A549 (cell line): Measurements from ENCODE around the gene BDNF. TPM values are rescaled to one million over a fixed set of nuclear protein-coding genes. Genes with fewer than 3 reads are reported as not detected.

ENCODE experiments used
- ATAC-seq, 2 experiments: fragments of 200-7000 bp in 1 of 2; fragments of >200 bp in 1 of 2; cut with Nextera tagmentation in 1 of 2; cut with Tn5 transposase in 1 of 2; 3 replicates each; pipeline versions ENCODE4 v1.8.0 to v1.9.1; 2018 to 2020; ENCODE audit warnings: mild to moderate bottlenecking in 1 of 2, moderate library complexity in 1 of 2
- CTCF ChIA-PET: fragments of 300-600 bp; sonication (Branson Sonifier 250); formaldehyde crosslinking; extraction: SDS; loops from one replicate; lab custom pipeline; 2021; ENCODE audit warnings: antibody characterized with exemption, inconsistent platforms; lab: Yijun Ruan, JAX
- POLR2A ChIA-PET: fragments of 350-600 bp; formaldehyde crosslinking; extraction: SDS; loops from one replicate; lab custom pipeline; 2021; ENCODE audit warnings: antibody characterized with exemption, inconsistent platforms; lab: Yijun Ruan, JAX
- DNase-seq, 2 experiments: peaks; one replicate each; pipeline versions ENCODE4 v3.0.0 to v3.0.0-alpha.2; 2011 to 2016; ENCODE audit warnings: low read depth in 1 of 2, low spot score in 1 of 2
- FAIRE-seq: peaks from 2 replicates; lab custom pipeline; 2011; peaks lifted over from hg19 to GRCh38; lab: Jason Lieb, UNC
- H3K27ac ChIP-seq, 2 experiments: fragments of >200 bp; sonication (Bioruptor Twin); formaldehyde crosslinking; 3 replicates each; pipeline ENCODE4 v1.5.1; 2016 to 2017
- H3K4me1 ChIP-seq: fragments of >200 bp; sonication (Bioruptor Twin); formaldehyde crosslinking; 3 replicates; pipeline ENCODE4 v1.6.1; 2016
- H3K4me2 ChIP-seq: fragments of >200 bp; sonication (Bioruptor Twin); formaldehyde crosslinking; 3 replicates; pipeline ENCODE4 v1.6.1; 2016
- H3K4me3 ChIP-seq: fragments of >200 bp; sonication (Bioruptor Twin); formaldehyde crosslinking; 3 replicates; pipeline ENCODE4 v1.5.1; 2016
- H3K9me3 ChIP-seq: fragments of >200 bp; sonication (Bioruptor Twin); formaldehyde crosslinking; 3 replicates; pipeline ENCODE4 v1.6.1; 2016
- BCL3 ChIP-seq: fragments of >200 bp; sonication (Bioruptor Twin); formaldehyde crosslinking; IDR thresholded peaks from 3 replicates; pipeline ENCODE4 v1.6.1; 2016
- CBX8 ChIP-seq: fragments of 200-600 bp; sonication (generic); IDR thresholded peaks from 2 replicates; pipeline ENCODE4 v1.6.1; 2016
- CHD2 ChIP-seq: fragments of 150-350 bp; IDR thresholded peaks from 2 replicates; pipeline ENCODE4 v1.6.1; 2014; ENCODE audit warnings: low read length; ENCODE audit not compliant: partially characterized antibody
- E2F6 ChIP-seq: IDR thresholded peaks from 2 replicates; pipeline ENCODE4 v1.6.1; 2012; ENCODE audit warnings: low read depth, borderline replicate concordance
- EHF ChIP-seq: fragments of 250-450 bp; sonication (Bioruptor Pico); IDR thresholded peaks from 2 replicates; pipeline ENCODE4 v1.5.0; 2020; ENCODE audit warnings: mild to moderate bottlenecking
- ELK1 ChIP-seq: fragments of 150-350 bp; IDR thresholded peaks from 2 replicates; pipeline ENCODE4 v1.6.1; 2014; ENCODE audit warnings: low read depth, mild to moderate bottlenecking, low read length
- FOSB ChIP-seq: fragments of 250-450 bp; sonication (Bioruptor Pico); IDR thresholded peaks from 2 replicates; pipeline ENCODE4 v1.5.0; 2020; ENCODE audit warnings: mild to moderate bottlenecking, moderate library complexity
- FOXS1 ChIP-seq: fragments of 250-450 bp; sonication (Bioruptor Pico); IDR thresholded peaks from 2 replicates; pipeline ENCODE4 v1.5.0; 2020; ENCODE audit warnings: mild to moderate bottlenecking, moderate library complexity
- HES2 ChIP-seq: fragments of >200 bp; sonication (Bioruptor Twin); formaldehyde crosslinking; IDR thresholded peaks from 2 replicates; pipeline ENCODE4 v1.6.1; 2016
- HOXB13 ChIP-seq: fragments of 250-450 bp; sonication (Bioruptor Pico); IDR thresholded peaks from 2 replicates; pipeline ENCODE4 v1.5.0; 2020; ENCODE audit warnings: low read depth, mild to moderate bottlenecking, moderate library complexity
- MAFK ChIP-seq: fragments of 450-650 bp; IDR thresholded peaks from 2 replicates; pipeline ENCODE4 v1.6.1; 2014; ENCODE audit not compliant: partially characterized antibody
- MAZ ChIP-seq: fragments of 150-350 bp; IDR thresholded peaks from 2 replicates; pipeline ENCODE4 v1.6.1; 2014; ENCODE audit warnings: antibody characterized with exemption, low read depth, low read length, borderline replicate concordance
- NFE2L2 ChIP-seq: fragments of 150-350 bp; conservative IDR thresholded peaks from 2 replicates; pipeline ENCODE4 v1.6.1; 2014; ENCODE audit warnings: low read length
- NPAS2 ChIP-seq: fragments of 250-450 bp; sonication (Bioruptor Pico); IDR thresholded peaks from 2 replicates; pipeline ENCODE4 v1.8.0; 2022; ENCODE audit warnings: mild to moderate bottlenecking, moderate library complexity, borderline replicate concordance
- POLR2A ChIP-seq: IDR thresholded peaks from 2 replicates; pipeline ENCODE4 v1.6.1; 2012; ENCODE audit warnings: mild to moderate bottlenecking, low read length
- RCOR1 ChIP-seq: fragments of 150-350 bp; IDR thresholded peaks from 2 replicates; pipeline ENCODE4 v1.6.1; 2014; ENCODE audit warnings: antibody characterized with exemption, low read length, low read depth
- RFX5 ChIP-seq: fragments of 450-650 bp; IDR thresholded peaks from 2 replicates; pipeline ENCODE4 v1.7.1; 2014; ENCODE audit warnings: antibody characterized with exemption, mild to moderate bottlenecking, moderate library complexity
- RNF2 ChIP-seq: fragments of 200-600 bp; sonication (generic); IDR thresholded peaks from 2 replicates; pipeline ENCODE4 v1.6.1; 2016; ENCODE audit warnings: low read depth, mild to moderate bottlenecking, antibody characterized with exemption, moderate library complexity, borderline replicate concordance
- SMC3 ChIP-seq: fragments of >200 bp; sonication (Bioruptor Twin); formaldehyde crosslinking; IDR thresholded peaks from 3 replicates; pipeline ENCODE4 v1.6.1; 2018; ENCODE audit warnings: inconsistent platforms
- SREBF2 ChIP-seq: fragments of 450-650 bp; IDR thresholded peaks from 2 replicates; pipeline ENCODE4 v1.6.1; 2014; ENCODE audit warnings: mild to moderate bottlenecking, moderate library complexity
- USF2 ChIP-seq: fragments of 450-650 bp; IDR thresholded peaks from 2 replicates; pipeline ENCODE4 v1.6.1; 2014; ENCODE audit warnings: antibody characterized with exemption
- ZC3H11A ChIP-seq: fragments of 450-650 bp; IDR thresholded peaks from 2 replicates; pipeline ENCODE4 v1.6.1; 2014; ENCODE audit warnings: antibody characterized with exemption, mild to moderate bottlenecking
- ZNF302 ChIP-seq: fragments of 250-450 bp; sonication (Bioruptor Pico); IDR thresholded peaks from 2 replicates; pipeline ENCODE4 v1.9.0; 2021; ENCODE audit warnings: inconsistent platforms, mild to moderate bottlenecking, moderate library complexity
- ZSCAN20 ChIP-seq: fragments of 250-450 bp; sonication (Bioruptor Pico); IDR thresholded peaks from 2 replicates; pipeline ENCODE4 v1.8.0; 2022; ENCODE audit warnings: mild to moderate bottlenecking, moderate library complexity
- WGBS: methylation state at CpG from one replicate; pipeline ENCODE4 v1.1.6; 2017; ENCODE audit errors: missing lambda C conversion rate; 5-methylcytosine and 5-hydroxymethylcytosine counted together
- polyA plus RNA-seq, 4 experiments: library from polyadenylated mRNA; depleted of rRNA in 3 of 4; stranded (reverse); fragments of >200 nt; fragmentation: RNase III in 1 of 4; extraction: RNeasy Plus Mini Kit Qiagen cat#74134 plus additional on column Dnase treatment in 1 of 4; gene quantifications; 2 replicates in 3 of 4; 3 replicates in 1 of 4; pipeline ENCODE4 v1.2.3, GENCODE V29; 2011 to 2017

The BDNF gene
- polyA plus RNA-seq, 2 of the 4 experiments (the other 2 are of a cell fraction): 16.4 to 33.7 TPM

- Histone ChIP-seq H3K9me3 (no peaks in the 10 kb centered on the region), H3K4me2 (no peak overlapping the region), H3K4me3 (no peak overlapping the region), H3K27ac (no peak overlapping the region), H3K4me1 (no peaks in the 10 kb centered on the region)
- no peak for TF ChIP-seq RFX5
- TF ChIP-seq E2F6: no peak
- TF ChIP-seq ZSCAN20 (CRISPR knock-in tag): no peak
- no peak for TF ChIP-seq EHF (CRISPR knock-in tag)
- TF ChIP-seq MAFK: no peak
- no peak for TF ChIP-seq BCL3
- TF ChIP-seq CBX8: no peak
- TF ChIP-seq ZNF302 (CRISPR knock-in tag): no peak
- no peak for TF ChIP-seq POLR2A
- TF ChIP-seq FOSB (CRISPR knock-in tag): no peak
- TF ChIP-seq ZC3H11A: no peak
- TF ChIP-seq CHD2: no peak
- no peak for TF ChIP-seq SREBF2
- no peak for TF ChIP-seq USF2
- TF ChIP-seq SMC3: no peak
- TF ChIP-seq NPAS2: no peak
- no peak for TF ChIP-seq RCOR1
- TF ChIP-seq FOXS1 (CRISPR knock-in tag): no peak
- ATAC-seq: no peak
- CTCF ChIA-PET: no interaction called here
- no peak for FAIRE-seq
- DNase-seq: no peak
- POLR2A ChIA-PET: no interaction called here
Measured at GRCh38 chr11:27610946-27611345, 89.3 kb downstream of the BDNF start.

GRCh38 chr11:27610280-27610679, 90.0 kb downstream of the BDNF start:
- ChIA-PET CTCF (no interaction called here), POLR2A (no interaction called here)
- no peaks in the 10 kb centered on the region for H3K9me3 ChIP-seq
- no peak overlapping the region for H3K27ac ChIP-seq
- 51% methylated on average over 3 of the region's 3 CpGs for WGBS
- FAIRE-seq (no peak), ATAC-seq (no peak), DNase-seq (no peak)
- no peaks in the 10 kb centered on the region for H3K4me1 ChIP-seq
- TF ChIP-seq ELK1 (no peak), NPAS2 (no peak)
- TF ChIP-seq, all 56 proteins: peak for 0
- no peak overlapping the region for H3K4me2 ChIP-seq
- H3K4me3 ChIP-seq: no peak overlapping the region

- no peaks in the 10 kb centered on the region for H3K4me1 ChIP-seq
- no peaks in the 10 kb centered on the region for H3K9me3 ChIP-seq
- no peak for ATAC-seq
- ChIA-PET CTCF (no interaction called here), POLR2A (no interaction called here)
- no peak for TF ChIP-seq MAFK
- no peak for TF ChIP-seq ZSCAN20 (CRISPR knock-in tag)
- TF ChIP-seq NFE2L2: no peak
- no peak for TF ChIP-seq RNF2
- TF ChIP-seq HOXB13: no peak
- TF ChIP-seq HES2: no peak
- TF ChIP-seq ZC3H11A: no peak
- TF ChIP-seq MAZ: no peak
- TF ChIP-seq E2F6: no peak
- no peak overlapping the region for H3K4me2 ChIP-seq
- no peak overlapping the region for H3K27ac ChIP-seq
- no peak overlapping the region for H3K4me3 ChIP-seq
- no peak for DNase-seq
- 66% methylated on average over 2 of the region's 2 CpGs for WGBS
- FAIRE-seq: no peak
Measured at GRCh38 chr11:27608951-27609350, 91.3 kb downstream of the BDNF start.
